Activated CD8-positive, alpha-beta memory T cell treated with anti-CD3 and anti-CD28 coated beads for 1 hour (primary cell): Measurements from ENCODE around the gene DUSP22.
"Not testable (repeated sequence)": the region's sequence is repeated elsewhere in the genome, so short reads cannot be mapped to it uniquely, and the experiment has no call there.

Experiments
- DNase-seq, 2 donors: peaks; one replicate each; pipeline ENCODE4 v3.0.0-alpha.2; 2020; ENCODE audit warnings: low read depth in 1 of 2; ENCODE audit errors: extremely low read depth in 1 of 2

Gene DUSP22

GRCh38 chr6:279341-280029 lies 12.8 kb upstream of the DUSP22 start:
- no peak for DNase-seq

GRCh38 chr6:280775-281468 lies 11.4 kb upstream of the DUSP22 start:
- no peak for DNase-seq

- no peak for DNase-seq
Measured at GRCh38 chr6:281469-282103, 10.7 kb upstream of the DUSP22 start.

GRCh38 chr6:282177-282866 lies 10.0 kb upstream of the DUSP22 start:
- DNase-seq = no peak

- no peak for DNase-seq
Measured at GRCh38 chr6:282867-283416, 9.3 kb upstream of the DUSP22 start.

GRCh38 chr6:284486-284885 lies 7.8 kb upstream of the DUSP22 start:
- DNase-seq = no peak

- DNase-seq = no peak
Measured at GRCh38 chr6:285030-285771, 7.1 kb upstream of the DUSP22 start.

GRCh38 chr6:285902-286301 lies 6.4 kb upstream of the DUSP22 start:
- not testable (repeated sequence) for DNase-seq

- no peak for DNase-seq
Measured at GRCh38 chr6:286681-287488, 5.4 kb upstream of the DUSP22 start.

GRCh38 chr6:287489-287860 lies 4.8 kb upstream of the DUSP22 start:
- DNase-seq = no peak

- DNase-seq = no peak
Measured at GRCh38 chr6:288866-289265, 3.4 kb upstream of the DUSP22 start.

GRCh38 chr6:290111-290922 lies 2.0 kb upstream of the DUSP22 start:
- DNase-seq = no peak

GRCh38 chr6:291204-291696 lies 1.0 kb upstream of the DUSP22 start:
- DNase-seq = no peak

GRCh38 chr6:292506-293192 lies 362 bp downstream of the DUSP22 start:
- DNase-seq = peak; percentile 56 to 65

GRCh38 chr6:293193-294174 lies 1.2 kb downstream of the DUSP22 start:
- peak in 1 of 2 donors; percentile 16 for DNase-seq

GRCh38 chr6:294656-295565 lies 2.6 kb downstream of the DUSP22 start:
- no peak for DNase-seq
